Muscle of back (tissue), 13 donors: ENCODE results near the gene EFCAB9. TPM values are rescaled to one million over a fixed set of nuclear protein-coding genes. Genes with fewer than 3 reads are reported as not detected.
"Not testable (repeated sequence)": the region's sequence is repeated elsewhere in the genome, so short reads cannot be mapped to it uniquely, and the experiment has no call there.

Experiments
- DNase-seq, 3 donors: peaks; one replicate each; pipeline versions ENCODE4 v3.0.0 to v3.0.0-alpha.2; 2013
- long read RNA-seq, 9 donors: transcript quantifications; one replicate each; lab custom pipeline, GENCODE V29; 2026
- polyA plus RNA-seq, 10 donors: library from polyadenylated mRNA; unstranded; fragments of 120-200 nt; gene quantifications; one replicate each; pipeline ENCODE4 v1.2.1, GENCODE V29; 2013; ENCODE audit not compliant: insufficient read length in 10 of 10

EFCAB9 gene
- polyA plus RNA-seq: not detected
- long read RNA-seq, donor 1: 0 reads
- long read RNA-seq, donor 2: 0 reads
- long read RNA-seq, donor 3: 0 reads
- long read RNA-seq, donor 4: 0 reads
- long read RNA-seq, donor 5: 0 reads
- long read RNA-seq, donor 6, partial matches to known transcripts: 18 of 18 reads
- long read RNA-seq, donor 6, other reads (novel, unspliced or antisense): 0 of 18 reads
- long read RNA-seq, donor 7: 0 reads
- long read RNA-seq, donor 8: 0 reads
- long read RNA-seq, donor 9: 0 reads

DNA sequence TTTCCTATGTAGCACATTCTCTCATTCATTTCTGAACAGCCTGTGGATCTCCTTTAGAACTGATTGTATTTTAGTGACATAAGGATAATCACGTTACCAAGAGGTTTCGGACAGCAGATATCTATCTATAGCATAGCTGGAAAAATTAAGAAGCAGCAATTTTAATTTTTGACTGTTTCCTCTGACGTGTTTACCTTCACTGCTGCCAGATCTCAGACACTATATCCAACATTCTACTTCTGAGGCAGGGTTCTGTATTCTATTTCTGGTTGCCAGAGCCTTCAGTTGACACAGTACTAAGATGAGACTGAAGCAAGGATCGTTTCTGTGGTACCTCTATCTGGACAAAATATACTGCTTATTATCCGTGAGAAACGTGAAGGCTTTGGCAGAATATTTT, at the start of gene EFCAB9:
Gene EFCAB9 (plus strand): TSS at position 301 of the 400 bp plus-strand sequence. CDS start 1 bp downstream, at position 302.
- no peak for DNase-seq

DNA sequence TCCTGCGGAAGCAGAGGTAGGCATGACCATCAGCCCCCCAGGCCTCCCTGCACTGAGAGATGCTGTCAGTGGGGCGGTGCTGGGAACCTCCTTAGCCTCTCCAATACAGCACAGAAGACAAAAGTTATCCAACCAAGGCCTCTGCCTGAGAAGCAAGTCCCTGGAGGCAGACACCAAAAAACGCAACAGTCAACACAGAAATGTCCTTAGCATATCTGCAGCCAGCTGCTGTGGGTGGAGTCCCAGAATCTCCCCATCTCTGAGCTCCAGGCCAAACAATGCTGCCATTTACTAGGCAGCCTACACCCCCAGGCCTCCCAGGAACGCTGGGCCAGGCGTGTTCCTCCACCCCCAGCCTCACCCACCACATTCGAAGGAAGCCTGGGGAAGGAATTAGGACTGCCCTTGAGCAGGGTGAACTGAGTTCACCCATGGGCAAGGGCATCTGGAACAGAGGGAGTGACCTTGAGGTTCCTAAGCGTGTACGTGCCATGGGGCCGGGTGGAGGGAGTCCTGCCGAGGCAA, 49.6 kb upstream of the EFCAB9 start:
- DNase-seq: peak in 1 of 3 donors; percentile 70

DNA sequence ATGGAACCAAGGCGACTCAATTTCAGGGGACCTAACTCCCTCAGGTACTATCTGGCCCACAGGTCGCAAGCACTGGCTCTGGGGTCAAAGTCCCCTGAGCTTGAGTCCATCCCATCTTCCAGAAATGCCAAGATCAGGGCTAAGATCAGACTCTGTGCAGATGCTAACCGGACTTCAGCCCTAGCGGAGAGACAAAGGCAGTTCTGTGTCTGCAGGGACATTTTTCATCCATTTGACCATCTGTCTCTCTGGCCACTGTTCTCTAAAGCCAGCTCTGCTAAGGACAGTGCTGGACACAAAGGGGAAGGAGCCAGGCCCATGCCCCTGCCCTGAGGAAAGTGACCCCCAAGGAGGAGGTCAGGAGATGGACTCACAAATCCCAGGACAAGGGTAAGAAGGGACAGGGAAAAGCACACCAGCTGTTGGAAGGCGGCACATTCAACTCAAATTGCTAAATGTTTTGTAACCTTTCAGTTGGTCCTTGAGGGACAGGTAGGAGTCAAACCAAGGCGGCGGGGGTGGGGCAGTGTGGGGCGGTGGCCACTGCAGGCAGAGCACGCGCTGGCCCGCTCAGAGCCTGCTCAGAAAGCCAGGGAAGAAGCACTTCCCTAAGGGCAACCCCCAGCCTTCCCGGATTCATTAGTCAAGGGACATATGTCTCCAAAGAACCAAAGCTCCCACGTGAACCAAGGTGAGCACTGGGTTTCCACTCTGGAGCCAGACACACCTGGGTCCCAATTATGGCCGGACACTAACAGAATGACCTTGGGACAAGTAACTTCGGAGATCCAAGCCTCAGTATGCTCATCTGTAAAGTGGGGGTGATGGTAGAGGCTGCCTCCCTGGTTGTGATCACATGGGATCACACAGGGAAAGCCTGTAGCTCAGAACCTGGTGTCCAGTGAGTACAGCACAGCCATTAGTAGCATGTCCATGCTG, 48.8 kb upstream of the EFCAB9 start:
- no peak for DNase-seq

DNA sequence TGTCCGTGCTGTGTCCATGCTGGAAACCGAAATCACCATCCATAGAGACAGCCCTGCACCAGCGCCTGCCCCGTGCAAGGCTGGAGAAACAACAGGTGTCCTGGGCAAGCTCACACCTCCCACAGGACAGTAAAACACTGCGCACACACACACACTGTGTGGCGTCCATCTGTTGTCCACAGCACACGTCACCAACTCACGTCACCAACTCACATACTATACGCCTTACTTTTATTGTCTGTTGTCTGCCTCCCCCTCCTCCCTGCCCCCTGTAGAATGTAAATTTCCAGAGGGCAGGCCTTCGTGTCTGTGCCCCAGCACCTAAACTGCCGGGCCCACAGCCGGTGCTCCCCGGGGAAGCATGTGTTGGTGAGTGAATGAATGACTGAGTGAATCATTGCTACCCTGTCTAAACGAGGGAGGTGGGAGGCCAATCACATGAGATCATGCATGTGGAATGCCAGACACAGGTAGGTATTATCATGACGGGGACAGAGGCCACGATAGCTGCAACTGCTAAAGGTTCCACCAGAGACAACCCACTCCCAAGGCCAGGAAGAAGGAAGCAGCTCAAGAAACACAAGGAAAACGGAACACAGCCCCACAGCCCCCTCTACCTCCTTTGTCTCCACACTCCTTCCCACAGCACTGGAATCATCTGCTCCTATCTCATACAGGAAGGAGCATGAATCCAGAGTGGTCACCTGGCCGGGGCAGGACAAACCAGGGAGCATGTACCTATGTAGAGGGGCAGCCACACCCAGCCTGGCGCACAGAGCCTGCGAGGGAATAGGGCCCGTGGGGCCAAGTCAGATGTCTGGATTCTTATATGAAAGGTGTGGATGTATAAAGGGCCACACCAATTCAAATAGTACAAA, 47.9 kb upstream of the EFCAB9 start:
- DNase-seq: peak in 1 of 3 donors; percentile 34

DNA sequence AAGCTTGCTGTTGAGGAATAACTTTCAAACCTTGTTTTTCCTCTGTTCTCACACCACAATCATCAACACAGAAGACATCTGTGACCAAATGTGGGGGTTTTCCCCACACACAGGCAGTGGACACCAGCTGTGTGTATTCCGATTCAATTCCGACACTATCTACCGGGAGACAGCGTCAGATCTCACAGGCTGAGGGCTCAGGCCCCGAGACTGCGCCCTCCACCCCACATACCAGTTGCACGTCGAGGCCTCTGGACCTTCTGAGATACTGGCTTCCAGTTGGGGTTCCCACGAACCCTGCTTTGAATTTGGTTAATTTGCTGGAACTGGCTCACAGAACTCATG, 47.3 kb upstream of the EFCAB9 start:
- DNase-seq: no peak

DNA sequence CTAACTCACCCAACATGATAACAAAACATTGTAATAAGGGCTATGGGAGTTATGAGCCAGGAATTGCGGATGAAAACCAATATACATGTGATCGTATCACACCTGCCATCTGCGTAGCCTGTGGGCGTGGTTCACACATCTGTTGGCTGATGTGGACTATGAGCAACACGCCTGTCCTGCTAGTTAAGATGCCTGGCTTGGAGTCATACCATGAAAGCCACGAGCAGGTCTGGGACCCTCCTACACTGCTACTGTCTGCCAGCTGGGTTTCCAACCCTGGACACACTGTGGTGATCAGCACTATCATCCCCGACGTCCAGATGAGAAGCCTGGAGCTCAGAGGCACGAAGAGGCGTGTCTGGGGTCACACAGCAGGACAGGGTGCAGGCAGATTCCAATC, 46.1 kb upstream of the EFCAB9 start:
- no peak for DNase-seq

DNA sequence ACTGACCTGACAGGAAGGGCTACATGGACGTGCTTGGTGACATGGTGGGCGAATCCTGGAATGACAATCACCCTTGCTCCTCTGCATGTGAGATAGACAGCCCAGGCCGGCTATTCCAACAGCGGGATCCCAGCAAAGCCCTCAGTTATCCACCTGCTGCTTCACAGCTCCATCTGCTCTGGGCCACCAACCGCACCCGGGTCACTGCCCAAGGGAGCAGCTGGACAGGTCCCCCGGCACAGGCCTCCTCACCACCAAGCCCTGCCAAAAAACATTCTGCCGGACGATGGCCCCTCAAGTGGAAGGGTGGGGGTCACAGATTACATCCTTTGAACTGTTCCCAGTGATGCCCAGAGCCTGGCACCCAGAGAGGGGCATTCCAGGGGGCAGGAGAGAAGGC, 45.6 kb upstream of the EFCAB9 start:
- no peak for DNase-seq

DNA sequence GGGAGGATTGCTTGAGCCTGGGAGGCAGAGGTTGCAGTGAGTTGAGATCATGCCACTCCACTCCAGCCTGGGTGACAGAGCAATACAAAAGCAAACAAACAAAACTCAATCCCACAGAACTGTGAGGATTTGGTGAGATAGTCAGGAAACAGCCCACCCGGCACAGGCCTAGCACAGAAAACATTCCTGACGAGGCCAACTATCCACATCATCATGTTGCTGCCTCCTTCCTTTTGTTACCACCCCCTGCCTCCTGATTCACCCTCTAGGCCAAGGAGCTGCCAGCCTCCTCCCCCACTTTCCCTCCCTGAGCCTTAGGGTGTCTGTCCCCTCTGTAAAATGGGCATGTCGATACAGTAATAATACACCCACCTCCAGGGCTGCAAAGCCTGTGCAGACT, 44.9 kb upstream of the EFCAB9 start:
- peak in 1 of 3 donors; percentile 40 for DNase-seq

DNA sequence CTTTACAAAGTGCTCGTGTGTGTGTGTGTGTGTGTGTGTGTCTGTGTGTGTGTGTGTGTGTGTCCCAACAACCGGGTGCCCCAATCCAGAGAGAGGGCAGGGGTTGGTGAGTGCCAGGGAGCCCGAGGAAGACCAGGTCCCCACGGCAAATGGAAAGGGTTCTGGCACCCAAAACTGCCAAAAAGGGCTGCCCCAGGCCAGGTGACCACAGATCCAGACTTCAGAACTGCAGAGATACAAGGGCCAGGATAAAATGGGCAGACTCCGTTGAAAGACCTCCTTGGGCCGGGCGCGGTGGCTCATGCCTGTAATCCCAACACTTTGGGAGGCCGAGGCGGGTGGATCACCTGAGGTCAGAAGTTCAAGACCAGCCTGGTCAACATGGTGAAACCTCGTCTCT, 44.5 kb upstream of the EFCAB9 start:
- DNase-seq: not testable (repeated sequence)

DNA sequence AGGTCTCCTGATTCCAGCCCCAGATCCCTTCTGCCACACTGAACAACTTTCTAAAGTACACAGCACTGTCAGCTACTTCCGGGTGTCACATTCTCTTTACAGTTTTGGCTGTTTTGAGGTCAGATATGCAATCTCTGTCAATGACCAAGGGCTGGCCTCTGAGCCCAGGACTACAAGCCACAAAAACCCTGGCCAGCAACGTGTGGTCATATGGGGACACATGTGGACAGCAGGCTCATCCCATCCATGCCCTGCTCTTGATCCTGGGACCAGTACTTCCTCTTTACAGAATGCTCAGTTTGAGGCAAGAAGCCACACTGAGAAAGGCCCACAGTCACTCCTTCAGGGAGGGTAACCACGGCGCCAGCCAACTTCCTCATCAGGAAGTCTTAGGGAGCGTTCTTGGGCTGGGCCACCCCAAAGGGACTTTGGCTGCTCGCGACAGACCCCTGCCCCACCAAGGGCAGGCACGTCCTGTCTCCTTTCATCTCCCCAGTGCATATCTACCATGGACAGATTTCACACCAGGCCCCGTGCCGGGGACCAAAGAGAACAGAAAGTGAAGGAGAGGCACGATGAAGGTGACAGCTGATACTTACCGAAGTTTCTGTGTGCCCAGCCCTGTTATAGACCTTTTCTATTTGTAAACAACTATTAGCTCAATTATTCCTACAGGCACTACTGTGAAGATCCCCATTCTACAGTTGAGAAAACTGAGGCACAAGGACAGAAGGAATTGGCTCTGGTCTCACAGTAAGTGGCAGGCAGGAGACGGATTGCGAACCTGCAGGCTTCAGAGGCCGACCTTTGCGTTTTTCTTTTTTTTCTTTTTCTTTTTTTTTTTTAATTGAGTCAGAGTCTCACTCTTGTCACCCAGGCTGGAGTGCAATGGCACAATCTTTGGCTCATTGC, 43.2 kb upstream of the EFCAB9 start:
- DNase-seq: peak in 1 of 3 donors; percentile 45

DNA sequence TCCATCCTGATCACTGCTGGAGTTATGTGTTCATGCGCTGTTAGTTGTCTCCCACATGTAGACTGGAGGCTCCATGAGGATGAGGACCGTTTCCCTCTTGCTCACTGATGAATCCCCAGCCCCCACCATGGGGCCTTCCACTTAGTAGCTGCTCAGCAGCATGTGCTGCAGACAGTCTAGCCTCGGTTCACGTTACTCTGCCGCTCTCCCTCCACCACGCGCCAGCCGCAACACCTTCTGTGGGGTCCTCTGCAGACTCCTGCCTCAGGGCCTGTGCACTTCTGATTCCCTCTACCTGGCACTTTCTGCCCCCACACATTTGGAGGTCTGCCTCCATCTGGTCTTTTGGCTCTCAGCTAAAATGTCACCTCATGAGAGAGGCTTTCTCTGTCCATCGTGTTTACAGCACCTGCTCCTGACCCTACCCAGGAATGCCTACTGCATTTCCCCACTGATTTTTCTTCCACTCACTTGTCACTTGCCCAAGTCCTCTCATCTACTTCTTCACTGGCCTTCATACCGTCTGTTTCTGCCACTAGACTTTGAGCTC, 42.2 kb upstream of the EFCAB9 start:
- no peak for DNase-seq

DNA sequence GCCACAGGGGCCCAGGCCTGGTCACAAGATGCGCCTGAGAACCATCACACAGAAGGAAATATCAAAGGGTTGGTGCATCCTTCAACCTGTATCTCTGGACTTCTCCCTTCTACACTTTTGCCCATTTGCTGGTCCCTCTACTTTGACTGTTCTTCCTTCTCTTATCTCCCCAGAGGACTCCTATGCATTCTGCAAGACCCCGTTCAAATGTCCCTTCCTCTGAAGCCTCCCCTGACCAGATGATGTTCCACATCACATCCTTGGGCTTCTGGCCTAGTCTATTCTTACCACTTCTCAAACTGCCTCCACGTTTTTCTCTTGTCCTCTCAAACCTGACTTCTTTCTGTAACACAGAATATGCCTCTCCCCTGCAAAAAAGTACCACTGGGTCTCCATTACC, 40.3 kb upstream of the EFCAB9 start:
- DNase-seq: no peak

DNA sequence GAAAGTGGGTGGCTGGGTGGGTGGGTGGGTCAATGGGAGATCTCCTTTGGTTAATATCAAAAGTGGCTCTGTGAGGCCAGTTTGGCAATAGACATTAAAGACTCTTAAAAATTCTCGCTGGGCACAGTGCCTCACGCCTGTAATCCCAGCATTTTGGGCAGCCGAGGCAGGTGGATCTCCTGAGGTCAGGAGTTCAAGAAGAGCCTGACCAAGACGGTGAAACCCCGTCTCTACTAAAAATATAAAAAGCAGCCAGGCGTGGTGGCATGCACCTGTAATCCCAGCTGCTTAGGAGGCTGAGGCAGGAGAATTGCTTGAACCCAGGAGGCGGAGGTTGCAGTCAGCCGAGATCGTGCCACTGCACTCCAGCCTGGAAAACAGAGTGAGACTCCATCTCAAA, 38.9 kb upstream of the EFCAB9 start:
- not testable (repeated sequence) for DNase-seq

DNA sequence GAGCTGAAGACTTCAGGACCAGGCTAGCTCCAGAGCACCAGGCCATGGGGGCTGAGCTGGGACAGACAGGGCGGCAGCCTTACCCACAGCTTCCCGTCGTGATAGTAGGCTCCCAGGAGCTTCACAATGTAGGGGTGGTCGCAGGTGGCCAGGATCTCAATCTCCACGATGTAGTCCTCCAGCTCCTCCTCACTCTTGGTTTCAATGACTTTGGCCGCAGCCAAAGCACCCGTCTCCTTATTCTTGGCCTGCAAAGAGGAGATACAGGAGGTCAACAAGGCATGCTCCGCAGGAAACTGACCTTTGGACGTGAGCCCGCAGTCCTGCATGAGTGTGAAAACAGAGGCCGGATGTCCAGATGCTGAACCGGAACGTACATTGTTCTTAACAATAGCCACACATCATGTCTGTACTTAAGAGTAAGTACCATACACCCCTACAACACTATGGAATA, 37.4 kb upstream of the EFCAB9 start:
- DNase-seq: peak in 1 of 3 donors; percentile 43

DNA sequence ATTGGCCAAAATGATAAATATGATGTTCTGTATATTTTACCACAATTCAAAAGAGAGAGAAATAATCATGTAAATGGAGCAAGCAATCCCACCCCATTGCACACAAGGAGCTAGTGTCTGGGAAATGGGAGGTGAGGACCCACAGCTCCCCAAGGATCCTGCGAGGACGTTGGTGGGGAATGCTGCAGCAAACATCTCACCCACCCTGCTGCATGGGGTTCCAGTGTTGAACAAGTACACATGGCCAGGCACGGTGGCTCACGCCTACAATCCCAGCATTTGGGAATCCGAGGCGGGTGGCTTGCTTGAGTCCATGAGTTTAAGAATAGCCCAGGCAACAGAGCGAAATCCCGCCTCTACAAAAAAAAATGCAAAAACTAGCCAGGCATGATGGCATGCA, 35.0 kb upstream of the EFCAB9 start:
- no peak for DNase-seq

DNA sequence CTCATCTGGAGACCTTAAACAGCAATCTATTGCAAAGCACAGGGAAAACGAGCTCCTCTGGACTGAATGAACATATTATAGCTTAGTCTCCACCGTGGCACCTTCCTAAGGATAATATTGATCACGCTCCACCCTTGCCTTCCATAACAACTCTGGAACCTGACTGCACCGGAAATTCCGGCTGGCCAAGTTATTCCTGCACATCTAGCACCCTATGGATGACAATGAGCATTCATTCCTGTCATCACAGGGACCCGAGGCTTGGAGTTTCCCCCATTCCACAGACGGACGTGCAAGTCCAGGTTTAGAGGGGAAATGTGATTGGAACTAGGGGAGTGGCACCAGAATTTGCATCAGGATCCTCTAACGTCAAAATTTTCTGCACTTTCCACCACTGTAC, 33.5 kb upstream of the EFCAB9 start:
- DNase-seq: no peak

DNA sequence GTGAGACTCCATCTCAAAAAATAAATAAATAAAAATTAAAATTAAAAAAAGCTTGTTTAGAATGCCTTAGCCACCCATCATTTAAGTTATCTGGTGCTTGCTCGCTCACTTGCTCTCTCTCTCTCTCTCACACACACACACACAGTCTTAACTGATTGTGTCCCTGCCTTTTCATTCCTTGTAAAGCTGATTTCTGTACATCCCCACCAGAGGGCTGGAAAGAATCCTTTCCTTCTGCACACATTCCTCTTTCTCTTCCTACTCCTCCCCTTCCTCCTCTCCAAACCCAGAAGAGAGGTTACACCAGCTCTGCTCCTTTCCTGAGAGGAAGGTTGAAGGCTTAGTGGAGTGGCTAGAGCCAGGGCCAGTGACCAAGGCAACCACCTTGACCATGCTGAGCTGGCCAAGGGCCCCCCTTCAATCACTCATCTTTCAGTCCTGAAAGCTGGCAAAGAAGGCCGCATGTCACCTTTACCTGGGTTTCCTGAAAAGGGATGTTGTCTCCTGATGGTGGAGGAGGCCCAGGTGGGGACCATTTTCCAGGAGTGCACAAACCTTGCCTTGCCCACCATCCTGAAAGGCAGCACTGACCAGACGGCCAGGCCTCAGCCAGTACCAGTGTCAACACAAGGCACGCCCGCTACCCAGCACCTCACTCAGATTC, 31.5 kb upstream of the EFCAB9 start:
- DNase-seq: peak in 1 of 3 donors; percentile 68

DNA sequence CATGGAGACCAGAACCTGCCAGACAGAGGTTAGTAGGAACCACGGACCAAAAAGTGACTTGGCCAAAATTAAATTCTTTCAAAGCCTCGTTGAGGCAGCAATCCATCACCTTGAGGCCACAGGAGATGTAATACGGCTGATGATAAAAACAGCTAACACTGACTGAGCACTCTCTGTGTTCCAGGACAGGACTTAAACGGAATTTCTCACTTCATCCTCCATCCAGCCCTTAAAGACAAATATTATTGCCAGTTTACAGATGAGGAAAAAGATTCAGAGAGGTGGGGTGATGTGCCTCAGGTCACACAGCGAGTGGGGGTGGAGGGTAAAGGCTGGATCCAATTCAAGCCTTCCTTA, 31.0 kb upstream of the EFCAB9 start:
- peak in 1 of 3 donors; percentile 62 for DNase-seq

DNA sequence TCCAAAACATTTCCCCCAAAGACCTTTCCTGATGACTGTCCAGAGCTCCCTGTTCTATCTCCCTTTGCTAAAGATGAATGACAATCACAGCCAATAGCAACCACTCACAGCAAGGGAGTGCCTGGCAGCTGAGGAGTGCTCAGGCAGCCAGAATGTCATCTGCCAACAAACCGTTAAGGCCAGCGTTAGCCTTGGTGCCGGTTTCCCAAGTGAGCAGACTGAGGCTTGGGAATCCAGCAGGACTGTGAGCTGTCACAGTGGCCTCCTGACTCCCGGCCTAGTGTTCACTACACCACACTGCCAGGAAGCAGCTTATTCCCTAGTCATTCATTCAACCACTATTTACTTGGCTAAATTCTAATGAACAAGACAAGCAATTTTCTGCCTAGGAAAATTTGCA, 30.6 kb upstream of the EFCAB9 start:
- peak in 1 of 3 donors; percentile 73 for DNase-seq

DNA sequence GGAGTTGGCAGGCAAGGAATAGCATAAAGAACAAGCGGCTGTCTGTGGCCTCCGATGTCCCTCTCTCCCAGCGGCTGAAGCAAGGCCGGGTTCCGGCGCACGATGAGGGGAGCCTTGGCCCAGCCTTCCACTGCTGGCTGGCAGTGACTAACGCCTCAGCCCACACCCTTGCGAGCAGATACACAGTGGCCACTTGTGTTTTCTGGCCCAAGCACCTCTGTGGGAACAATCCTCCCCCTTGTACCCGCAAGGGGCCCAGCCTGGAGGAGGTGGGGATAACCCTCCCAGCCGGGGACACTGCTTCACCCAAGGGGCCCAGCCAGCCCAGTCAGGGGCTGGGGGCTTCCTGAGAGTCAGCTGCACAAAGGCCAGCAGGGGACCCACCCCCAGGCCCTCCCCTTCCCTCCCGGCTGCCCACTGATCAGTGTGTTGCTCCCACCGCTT, 29.2 kb upstream of the EFCAB9 start:
- DNase-seq: peak in 1 of 3 donors; percentile 61
